Left colon (tissue), 2 donors: ENCODE measurements around the gene SMIM38. TPM values are rescaled to one million over a fixed set of nuclear protein-coding genes. Genes with fewer than 3 reads are reported as not detected.

Experiments
- ATAC-seq: fragments of 200-7000 bp; cut with Tn5 transposase; one replicate; pipeline ENCODE4 v1.9.1; 2020; ENCODE audit warnings: mild to moderate bottlenecking, moderate library complexity
- DNase-seq, 2 donors: peaks; one replicate each; pipeline ENCODE4 v3.0.0-alpha.2; 2020
- intact Hi-C, 2 donors: fragments of 100-400 bp; cut with DNase I in 1 of 2; cut with micrococcal nuclease in 1 of 2; formaldehyde crosslinking; loops; one replicate each; pipeline versions ENCODE4 v1.11.2 to v1.14.0; 2022; cut with DNase I, micrococcal nuclease
- long read RNA-seq: library from polyadenylated mRNA; unstranded; transcript quantifications from one replicate; pipeline ENCODE4 v2.0.0, GENCODE V29; 2021
- total RNA-seq, 2 donors: library from RNA; stranded (reverse); fragmentation: NEBNext Ultra II Directional; extraction: Animal tissue kit (Norgen Biotek cat#: 25700); gene quantifications; one replicate each; pipeline ENCODE4 v1.2.1, GENCODE V29; 2021
- donor health status: DM: no; HTN: no; CAD: no.
- donor health status: DM: yes; HTN: yes; CAD: no.

The SMIM38 gene
- total RNA-seq, result under 1 TPM; 0.22 to 0.70 TPM
- long read RNA-seq, result 0 reads

DNA sequence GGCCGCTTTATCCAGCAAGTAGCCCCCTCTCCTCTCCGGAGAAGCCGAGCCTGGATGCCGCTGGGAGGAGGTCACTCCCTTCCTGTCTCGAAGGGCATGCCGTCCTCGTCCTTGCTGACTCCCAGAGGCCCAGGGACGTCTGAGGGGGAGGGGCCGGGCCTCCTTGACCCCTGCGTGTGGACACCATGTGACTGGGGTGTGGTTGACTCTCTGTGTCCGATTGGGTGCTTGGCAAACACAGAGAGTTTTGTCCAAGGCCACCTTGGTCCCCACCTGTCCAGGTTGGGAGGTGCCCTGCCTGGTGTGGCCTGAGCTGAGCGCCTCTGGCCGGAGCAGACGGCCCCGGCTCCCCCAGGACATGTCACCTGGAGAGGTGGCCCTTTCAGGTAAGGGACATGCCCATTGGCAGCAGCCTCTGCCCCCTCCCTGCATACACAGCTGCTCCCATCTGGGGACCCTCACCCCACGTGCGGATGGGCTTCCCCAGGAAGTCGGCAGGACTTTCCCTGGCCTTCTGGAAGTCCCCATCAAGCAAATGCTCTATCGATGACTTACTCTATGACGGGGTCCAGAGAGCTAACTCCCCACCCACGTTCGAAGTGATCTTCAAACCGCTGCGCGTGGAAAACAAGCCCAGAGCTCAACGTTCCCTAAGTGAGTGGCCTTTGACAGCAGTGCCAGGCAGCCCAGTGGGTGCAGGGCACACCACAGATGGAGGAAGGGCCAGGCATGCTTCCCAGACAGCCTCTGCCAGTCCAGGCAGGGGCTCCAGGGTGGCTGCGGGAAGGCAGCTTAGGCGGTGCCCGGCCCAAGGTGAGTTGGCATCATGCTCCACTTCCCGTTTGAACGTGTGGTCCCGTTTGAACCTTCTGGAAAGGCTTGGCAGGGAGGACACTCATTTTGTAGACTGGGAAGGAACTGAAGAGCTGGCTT lies at the start of gene SMIM38:
Gene SMIM38 (plus strand): TSS at position 634 of the 933 bp plus-strand sequence. CDS start 1,912 bp downstream, outside the sequence.
- intact Hi-C loops, result no loop called here
- ATAC-seq, result no peak
- DNase-seq, result no peak

DNA sequence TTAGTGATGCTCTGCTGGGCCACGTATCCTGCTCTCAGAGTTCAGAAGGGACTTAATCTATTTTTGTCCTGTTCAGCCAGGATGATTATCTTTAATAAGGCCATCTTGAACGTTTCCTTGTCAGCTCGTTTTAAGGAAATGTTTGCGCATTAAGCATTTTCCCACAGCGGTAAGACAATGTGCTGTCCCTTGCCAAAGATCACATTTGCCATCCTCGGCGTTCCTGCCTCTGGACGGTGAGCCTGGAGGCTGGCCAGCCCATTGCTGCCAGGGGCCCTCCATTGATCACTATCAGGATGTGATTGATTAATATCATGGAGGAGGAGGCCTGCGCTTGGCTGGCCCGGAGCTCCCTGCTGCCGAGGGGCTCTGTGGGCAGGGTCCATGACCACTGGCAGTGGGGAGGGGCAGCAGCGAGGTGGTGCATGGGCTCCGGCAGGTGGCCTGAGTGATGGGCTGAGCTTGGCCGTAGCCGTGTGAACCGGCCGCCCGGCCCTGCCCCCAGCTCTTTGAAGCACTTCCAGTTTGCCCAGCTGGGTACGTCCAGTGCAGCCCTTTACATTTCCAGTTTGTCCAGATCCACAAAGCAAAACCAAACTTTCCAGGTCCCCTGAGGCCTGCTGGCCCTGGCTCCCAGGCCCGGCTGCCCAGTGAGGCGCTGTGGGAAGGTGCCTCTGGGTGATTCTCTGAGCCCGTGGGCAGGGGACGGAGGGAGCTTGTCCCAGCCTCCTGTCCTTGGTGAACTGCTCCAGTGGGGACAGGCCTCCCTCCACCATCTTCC lies 49.5 kb upstream of the SMIM38 start:
- ATAC-seq (no peak), DNase-seq (no peak)
- intact Hi-C loops, result no loop called here

DNA sequence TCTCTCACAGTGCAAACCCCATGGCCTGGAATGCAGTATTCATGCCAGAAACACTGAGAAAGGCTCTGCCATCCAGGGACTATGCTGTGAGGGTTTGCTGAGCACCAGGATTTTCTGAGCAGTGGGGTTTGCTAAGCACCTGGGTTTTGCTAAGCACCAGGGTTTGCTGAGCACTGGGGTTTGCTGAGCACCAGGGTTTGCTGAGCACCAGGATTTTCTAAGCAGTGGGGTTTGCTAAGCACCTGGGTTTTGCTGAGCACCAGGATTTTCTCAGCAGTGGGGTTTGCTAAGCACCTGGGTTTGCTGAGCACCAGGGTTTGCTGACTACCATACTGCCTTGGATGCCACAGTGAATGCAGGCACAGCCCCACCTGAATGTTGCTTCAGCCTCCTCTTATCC lies 48.3 kb upstream of the SMIM38 start:
- intact Hi-C loops, result no loop called here
- ATAC-seq, result no peak

DNA sequence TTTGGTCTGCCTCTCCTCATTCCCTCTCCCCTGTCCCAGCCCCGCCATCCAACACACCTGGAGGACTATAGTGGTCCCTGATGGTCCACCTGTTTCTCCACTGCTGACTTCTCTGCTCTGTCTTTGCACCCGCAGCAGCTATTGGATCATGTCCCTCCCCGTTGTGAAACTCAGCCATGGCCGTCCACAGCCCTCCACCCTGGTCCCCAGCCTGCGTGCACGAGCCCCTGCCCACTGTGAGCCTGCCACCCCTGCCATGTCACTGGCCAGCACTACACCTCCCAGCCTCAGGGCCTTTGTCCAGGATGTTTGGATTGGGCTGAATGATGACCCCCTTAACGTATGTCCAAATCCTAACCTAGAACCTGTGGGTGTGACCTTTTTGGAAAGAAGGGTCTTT lies 47.7 kb upstream of the SMIM38 start:
- intact Hi-C loops, result no loop called here
- no peak for DNase-seq
- ATAC-seq, result no peak

More for the DNA sequence above, 48.3 kb upstream of the SMIM38 start:
- DNase-seq, result no peak

DNA sequence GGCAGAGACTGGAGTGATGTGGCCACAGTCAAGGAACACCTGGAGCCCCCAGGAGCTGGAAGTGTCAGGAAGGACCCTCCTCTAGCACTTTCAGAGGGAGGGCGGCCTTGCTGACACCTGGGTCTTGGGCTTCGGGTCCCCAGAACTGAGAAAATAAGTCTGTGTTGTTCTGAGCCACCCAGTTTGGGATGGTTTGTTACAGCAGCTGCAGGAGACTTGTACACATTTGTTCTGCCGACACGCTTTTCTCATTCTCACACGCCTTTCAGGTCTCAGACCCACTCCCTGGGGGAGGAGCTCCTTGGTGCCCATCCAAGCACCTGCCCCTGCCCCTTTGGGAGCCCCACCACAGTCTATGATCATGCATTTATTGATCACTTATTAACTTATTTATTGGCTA lies 47.2 kb upstream of the SMIM38 start:
- intact Hi-C loops, result no loop called here

DNA sequence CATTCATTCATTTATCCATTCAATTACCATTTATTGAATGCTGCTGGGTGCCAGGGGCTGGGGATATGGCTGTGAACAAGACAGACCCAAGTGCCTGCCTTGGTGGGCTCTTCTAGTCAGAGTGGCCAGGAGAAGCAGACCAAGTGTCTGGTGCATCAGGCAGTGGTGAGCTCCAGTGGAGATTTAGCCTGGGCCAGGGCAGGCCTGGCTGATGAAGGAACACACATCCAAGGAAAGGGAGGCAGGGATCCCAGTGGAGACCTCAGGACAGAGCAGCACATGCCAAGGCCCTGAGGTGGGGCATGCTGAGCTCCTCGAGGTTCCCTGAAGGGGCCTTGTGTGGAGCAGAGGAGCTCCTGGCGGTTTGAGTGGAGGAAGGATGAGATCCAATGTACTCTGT lies 46.6 kb upstream of the SMIM38 start:
- intact Hi-C loops, result no loop called here
- DNase-seq, result no peak

More for the DNA sequence above, 47.2 kb upstream of the SMIM38 start:
- no peak for ATAC-seq
- no peak for DNase-seq

DNA sequence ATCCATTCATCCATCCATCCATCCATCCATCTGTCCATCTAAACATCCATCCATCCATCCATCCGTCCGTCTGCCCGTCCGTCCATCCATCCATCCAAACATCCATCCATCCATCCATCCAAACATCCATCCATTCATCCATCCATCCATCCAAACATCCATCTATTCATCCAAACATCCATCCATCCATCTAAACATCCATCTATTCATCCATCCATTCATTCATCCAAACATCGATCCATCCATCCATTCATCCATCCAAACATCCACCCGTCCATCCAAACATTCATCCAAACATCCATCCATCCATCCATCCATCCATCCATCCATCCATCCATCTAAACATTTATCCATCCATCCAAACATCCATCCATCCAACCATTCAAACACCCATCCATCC lies 45.3 kb upstream of the SMIM38 start:
- no peak for DNase-seq
- no peak for ATAC-seq
- intact Hi-C loops, result no loop called here

More for the DNA sequence above, 46.6 kb upstream of the SMIM38 start:
- ATAC-seq, result no peak

DNA sequence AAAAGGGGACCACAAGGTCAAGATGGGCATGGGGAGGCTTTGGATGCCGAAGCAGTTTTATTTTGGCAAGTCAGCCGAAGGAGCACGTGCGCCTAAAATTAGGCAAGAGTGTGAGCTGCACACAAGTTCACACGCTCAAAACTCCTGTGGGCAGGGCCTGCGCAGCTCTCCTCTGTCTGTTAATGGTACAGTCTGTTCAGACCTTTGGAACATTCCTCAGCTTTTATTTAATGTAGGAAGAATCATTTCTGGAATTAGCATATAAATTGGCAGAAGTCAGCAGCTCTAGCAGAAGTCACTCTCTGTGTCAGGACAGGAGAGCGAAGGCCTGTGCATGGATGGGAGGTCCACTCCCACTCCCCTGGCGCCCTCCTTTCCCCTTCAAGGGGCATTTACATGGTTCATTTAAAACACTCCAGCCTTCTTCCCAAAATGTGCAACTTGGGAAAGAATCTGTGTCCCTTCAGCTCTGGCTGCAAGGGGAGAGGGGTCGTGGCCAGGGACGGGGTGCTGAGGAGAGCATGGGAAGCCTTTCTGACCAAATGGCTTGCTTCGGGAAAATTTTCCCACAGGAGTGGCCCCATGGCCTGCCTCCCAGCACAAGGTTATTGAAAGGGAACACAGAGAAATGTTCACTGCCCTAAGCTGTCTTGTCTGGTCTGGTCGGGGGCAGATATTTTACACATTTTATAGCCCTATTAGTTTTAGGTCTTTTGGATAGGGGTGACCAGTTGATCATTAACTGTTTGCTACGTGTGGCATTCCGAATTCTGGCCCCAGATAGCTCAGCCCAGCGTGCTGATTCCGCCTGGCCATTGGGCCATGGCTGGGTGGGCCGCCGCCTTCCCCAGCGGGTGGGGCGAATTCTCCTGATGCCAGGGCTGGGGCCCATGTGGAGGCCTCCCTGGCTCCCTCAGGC lies 43.9 kb upstream of the SMIM38 start:
- ATAC-seq (no peak), DNase-seq (no peak)
- intact Hi-C loops, result no loop called here

DNA sequence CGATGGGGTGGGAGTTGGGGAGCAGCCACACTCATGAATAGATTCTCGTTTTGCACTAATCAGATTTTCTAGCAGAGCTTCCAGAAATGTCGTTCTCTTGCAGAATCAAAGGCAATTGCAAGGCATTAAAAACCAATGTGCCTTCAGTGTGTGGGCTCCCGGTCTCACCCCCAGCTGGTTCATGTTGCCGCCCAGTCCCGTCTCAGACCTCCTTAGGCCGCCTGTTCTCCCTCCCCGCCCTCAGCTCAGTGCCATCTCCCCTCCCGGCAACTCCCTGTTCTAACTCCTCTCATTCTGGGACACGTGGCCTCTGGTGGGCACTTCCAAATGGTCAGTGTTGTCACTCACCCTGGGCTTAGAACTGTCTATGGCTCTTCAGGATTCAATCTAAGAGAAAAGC lies 42.5 kb upstream of the SMIM38 start:
- ATAC-seq (no peak), DNase-seq (no peak)
- intact Hi-C loops, result no loop called here

DNA sequence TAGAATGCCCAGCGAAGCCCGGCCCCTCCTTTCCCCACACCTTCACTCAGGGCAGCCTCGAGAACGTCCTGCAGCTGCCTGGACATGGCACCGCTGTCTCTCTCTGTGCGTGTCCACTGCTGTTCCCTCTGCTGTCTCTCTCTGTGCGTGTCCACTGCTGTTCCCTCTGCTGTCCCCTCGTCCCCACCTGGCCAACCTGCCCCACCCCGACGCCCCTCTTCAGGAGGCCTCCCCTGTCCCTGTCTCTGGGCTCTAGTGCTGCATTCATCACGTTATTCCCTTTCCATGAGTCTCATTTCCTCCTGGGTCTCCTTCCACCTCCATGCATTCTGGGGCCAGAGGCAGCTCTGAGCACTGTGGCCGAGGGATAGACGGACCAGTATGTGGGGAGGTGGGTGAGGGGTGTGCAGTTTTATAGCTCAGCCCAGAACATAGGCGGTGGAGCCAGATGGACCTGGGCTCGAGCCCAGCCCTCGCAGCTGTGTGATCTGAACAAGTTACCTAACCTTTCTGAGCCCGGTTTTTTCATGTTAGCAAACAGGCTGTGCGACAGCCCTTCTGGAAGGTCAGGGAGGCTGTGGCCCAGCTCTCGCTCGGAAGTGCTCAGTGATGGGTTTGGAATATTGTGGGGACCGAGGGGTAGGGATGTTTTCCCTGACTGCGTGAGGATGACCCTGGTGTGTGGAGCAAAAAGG lies 41.9 kb upstream of the SMIM38 start:
- DNase-seq, result no peak
- intact Hi-C loops, result no loop called here
- no peak for ATAC-seq

DNA sequence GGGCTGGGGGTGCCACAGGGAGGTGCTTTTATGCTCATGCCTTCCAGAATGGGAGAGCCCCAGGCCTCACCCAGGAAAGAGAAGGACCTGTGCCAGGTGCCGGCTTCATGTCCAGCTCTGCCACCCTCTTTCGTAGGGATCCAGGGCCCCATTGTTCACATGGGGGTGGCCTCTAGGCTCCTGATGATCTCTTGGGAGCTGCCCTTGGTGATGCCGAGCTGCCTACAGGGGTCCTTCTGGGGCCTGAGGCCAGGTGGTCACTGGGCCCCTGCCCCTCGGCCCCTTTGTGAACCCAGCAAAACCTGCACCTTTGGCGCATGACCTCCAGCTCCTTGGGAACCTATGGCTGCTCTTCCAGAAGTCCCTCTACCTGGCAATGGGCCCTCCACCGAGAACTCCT lies 41.4 kb upstream of the SMIM38 start:
- intact Hi-C loops, result no loop called here
- no peak for ATAC-seq

DNA sequence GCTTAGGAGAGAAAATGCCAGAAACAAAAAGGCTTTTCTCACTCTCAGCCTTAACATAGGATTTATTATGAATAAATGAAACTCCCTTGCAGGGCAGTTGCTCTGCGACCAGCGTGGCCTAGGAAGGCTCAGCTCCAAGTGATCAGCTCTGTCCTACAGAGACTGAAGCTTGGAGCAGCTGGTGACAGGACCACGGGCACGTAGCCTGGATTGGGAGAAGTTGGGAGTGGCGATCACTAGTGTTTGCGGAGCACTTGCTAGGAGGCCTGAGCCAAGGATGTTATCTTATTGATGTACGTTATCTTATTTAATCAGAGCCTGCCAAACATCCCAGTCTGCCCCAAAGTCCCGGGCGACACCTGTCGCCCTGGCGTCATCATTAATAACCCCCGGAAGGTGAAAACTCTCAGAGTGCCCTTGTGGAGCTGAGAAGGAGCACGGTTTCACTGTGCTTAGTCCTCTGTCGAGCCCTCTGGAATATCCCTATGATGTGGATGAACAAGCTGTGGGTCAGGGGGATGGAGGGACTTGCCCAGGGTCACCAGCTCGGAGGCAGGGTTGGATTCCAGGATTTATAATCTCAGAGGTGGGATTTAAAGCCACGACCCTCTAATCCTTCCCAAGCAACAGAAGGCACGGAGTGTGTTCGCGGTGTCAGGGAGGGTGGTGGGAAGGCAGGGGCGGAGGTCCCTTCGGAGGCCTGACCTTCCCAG lies 40.8 kb upstream of the SMIM38 start:
- intact Hi-C loops, result no loop called here
- DNase-seq (no peak), ATAC-seq (peak; percentile 45)

More for the DNA sequence above, 41.4 kb upstream of the SMIM38 start:
- DNase-seq, result no peak

DNA sequence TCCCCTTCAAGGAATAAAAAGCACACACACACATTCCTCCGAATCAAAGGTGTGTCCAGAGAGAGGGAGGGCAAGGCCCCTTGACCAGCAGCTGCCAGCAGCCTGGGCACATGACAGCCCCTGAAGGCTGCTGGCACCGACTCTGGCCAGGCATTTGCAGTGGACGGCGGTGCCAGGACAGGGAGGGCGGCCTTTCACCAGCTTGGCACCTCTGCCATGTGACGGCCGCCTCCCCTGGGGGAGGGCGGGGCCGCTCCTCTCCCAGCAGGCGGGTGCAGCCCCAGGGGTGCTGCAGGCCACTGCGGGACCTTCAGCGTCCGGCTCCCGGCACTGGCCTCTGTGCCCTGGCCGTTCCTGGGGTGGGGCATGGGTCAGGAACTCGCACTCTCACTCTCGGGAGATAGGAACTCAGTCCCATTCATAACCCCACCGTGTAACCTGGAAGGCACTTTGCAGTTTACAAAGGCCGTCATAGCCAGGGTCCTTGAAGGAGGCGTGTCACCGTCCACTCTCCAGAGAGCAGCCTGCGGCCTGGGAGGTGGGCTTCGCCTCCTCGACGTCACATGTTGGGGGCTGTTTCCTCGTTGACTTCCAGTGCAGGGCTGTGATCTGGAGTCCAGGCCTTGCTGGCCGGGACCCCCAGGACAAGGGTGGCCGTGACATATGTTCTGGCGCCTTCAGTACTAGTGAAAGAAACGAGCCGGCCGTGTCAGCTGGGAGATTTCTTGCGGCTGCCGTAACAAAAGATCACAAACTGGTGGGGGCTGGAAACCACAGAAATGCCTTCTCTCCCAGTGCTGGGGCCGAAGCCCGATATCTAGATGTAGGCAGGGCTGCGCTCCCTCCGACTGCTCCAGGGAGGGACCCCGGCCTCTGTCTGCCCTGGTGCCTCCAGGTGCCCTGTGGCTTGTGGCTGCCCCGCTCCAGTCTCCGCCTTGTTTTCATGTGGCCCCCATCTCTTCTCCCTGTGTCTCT lies 39.9 kb upstream of the SMIM38 start:
- DNase-seq, result peak in 1 of 2 donors; percentile 41

DNA sequence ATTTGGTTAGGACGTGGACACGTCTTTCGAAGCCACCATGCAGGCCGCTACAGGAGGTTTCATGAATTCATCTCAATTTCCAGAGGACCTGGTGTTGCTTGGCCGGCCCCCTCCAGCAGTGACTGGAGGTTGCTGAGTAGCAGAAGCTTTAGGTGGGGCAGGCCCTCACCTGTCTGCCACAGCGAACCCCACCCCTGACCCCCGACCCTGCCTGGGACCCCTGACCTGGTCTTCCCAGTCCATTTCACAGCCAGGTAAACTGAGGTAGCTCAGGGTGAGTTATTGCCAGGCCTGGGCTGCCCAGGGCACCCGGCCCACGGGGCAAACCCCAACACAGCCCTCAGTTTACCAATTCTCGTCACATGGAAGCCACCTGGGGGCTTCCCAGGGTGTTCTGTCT lies 39.1 kb upstream of the SMIM38 start:
- intact Hi-C loops, result no loop called here
- ATAC-seq (no peak), DNase-seq (no peak)

More for the DNA sequence above, 39.9 kb upstream of the SMIM38 start:
- peak; percentile 92 for ATAC-seq
- intact Hi-C loops, result no loop called here

DNA sequence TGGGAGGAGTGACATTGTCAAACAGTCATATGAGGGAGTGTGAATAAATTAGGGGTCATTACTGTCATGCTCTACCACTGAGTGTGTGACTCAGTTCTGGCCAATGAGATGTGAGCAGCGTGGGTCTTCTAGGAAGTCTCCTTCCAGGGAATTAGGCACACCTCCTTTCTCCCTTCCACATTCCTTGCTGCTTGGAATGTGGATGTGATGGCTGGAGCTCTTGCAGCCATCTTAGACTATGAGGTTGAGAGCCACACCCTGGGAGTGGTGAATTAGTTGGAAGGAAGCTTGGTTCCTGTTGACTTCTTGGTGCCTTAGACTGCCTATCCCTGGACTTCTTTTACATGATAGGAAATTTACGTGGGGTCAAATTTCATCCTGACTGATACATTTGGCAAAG lies 36.5 kb upstream of the SMIM38 start:
- no peak for DNase-seq
- no peak for ATAC-seq
- intact Hi-C loops, result no loop called here

DNA sequence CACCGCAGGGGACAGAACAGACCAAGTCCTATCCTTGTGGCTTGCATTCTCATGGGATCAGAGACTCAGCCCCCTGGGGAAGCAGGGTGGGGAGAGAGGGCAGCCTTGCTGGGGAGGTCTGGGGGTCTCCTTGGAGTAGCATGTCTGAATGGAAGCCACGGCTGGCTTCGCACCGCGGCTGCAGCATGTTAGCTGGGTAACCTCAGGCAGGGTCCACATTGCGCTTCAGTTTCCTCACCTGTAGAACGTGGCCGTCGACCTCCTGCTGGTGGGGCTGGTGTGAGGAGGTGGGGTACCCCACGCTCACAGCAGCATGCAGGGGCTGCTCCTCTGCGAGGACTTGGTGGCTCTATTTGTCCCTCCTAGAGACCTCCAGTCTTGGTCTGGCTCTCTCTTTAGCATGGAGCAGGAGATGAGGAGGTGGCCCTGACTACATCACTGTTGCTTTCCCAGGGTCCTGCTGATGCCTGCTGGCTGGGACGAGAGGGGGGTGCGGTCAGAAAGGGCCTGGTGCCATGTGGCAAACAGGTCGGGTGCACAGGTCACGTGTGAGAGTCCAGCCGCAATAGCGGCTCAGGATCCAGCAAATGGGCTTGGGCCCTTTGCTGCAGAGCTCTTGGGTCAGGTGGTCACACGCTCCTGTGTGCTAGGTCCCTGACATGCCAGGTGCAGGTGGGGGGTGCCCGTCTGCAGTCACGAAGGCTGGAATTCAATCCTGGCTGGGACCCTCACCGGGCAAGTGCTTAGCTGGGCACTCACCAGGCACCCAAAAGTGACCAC lies 35.4 kb upstream of the SMIM38 start:
- intact Hi-C loops, result no loop called here
- no peak for DNase-seq

More for the DNA sequence above, 35.4 kb upstream of the SMIM38 start:
- ATAC-seq, result no peak
